T-cell (primary cell): Measurements from ENCODE around the gene ZNF184. TPM values are rescaled to one million over a fixed set of nuclear protein-coding genes. Genes with fewer than 3 reads are reported as not detected.

Source experiments
- ATAC-seq, 4 experiments: fragments of 200-7000 bp in 3 of 4; fragments of 150-1000 bp in 1 of 4; cut with Tn5 transposase; replicated peaks in 1 of 4; 1 replicate in 3 of 4; 2 replicates in 1 of 4; pipeline ENCODE4 v1.10.0; 2021; ENCODE audit warnings: moderate library complexity in 3 of 4, mild to moderate bottlenecking in 2 of 4, moderate number of reproducible peaks in 1 of 4
- CTCF ChIA-PET, 2 donors: fragments of 300-600 bp; sonication (Branson Sonifier 250); formaldehyde crosslinking; loops; one replicate each; lab custom pipeline; 2022; ENCODE audit warnings: antibody characterized with exemption in 2 of 2; lab: Charles Lee
- POLR2A ChIA-PET, 2 donors: fragments of 300-600 bp; sonication (Branson Sonifier 250); formaldehyde crosslinking; loops; one replicate each; lab custom pipeline; 2022; ENCODE audit warnings: antibody characterized with exemption in 2 of 2; lab: Charles Lee
- DNase-seq, 35 experiments: peaks; one replicate each; pipeline versions ENCODE4 v3.0.0 to v3.0.0-alpha.2; 2013 to 2023
- H3K27ac ChIP-seq: one replicate; pipeline ENCODE4 v1.5.1; 2013; ENCODE audit warnings: low read length
- H3K27me3 ChIP-seq, 2 experiments: replicated peaks in 1 of 2; 1 replicate in 1 of 2; 2 replicates in 1 of 2; pipeline versions ENCODE4 v1.6.1 to v1.7.0; 2013; ENCODE audit warnings: low read length in 1 of 2, mixed read lengths in 1 of 2; ENCODE audit not compliant: control insufficient read depth in 2 of 2, insufficient read depth in 2 of 2; ENCODE audit errors: extremely low read depth in 1 of 2
- H3K36me3 ChIP-seq, 2 donors: 1 replicate in 1 of 2; 2 replicates in 1 of 2; pipeline versions ENCODE4 v1.6.1 to v1.7.0; 2013; ENCODE audit warnings: low read length in 1 of 2; ENCODE audit not compliant: control insufficient read depth in 2 of 2, insufficient read depth in 1 of 2; ENCODE audit errors: extremely low read depth in 1 of 2
- H3K4me1 ChIP-seq, 2 experiments: 1 replicate in 1 of 2; 2 replicates in 1 of 2; pipeline versions ENCODE4 v1.6.1 to v1.7.0; 2013; ENCODE audit warnings: low read length in 2 of 2, mixed read lengths in 1 of 2; ENCODE audit not compliant: insufficient read depth in 2 of 2, control insufficient read depth in 1 of 2; ENCODE audit errors: extremely low read depth in 1 of 2
- H3K4me3 ChIP-seq, 2 donors: 1 replicate in 1 of 2; 2 replicates in 1 of 2; pipeline versions ENCODE4 v1.5.1 to v1.7.0; 2013; ENCODE audit warnings: mild to moderate bottlenecking in 2 of 2, low read length in 1 of 2, moderate library complexity in 1 of 2; ENCODE audit not compliant: control insufficient read depth in 1 of 2; ENCODE audit errors: extremely low read depth in 1 of 2
- H3K9me3 ChIP-seq: 2 replicates; pipeline ENCODE4 v1.7.0; 2013
- H3K27ac Mint-ChIP-seq, 2 donors: one replicate each; pipeline ENCODE4 v1.8.0; 2020 to 2021; ENCODE audit warnings: mild to moderate bottlenecking in 2 of 2, mixed read lengths in 2 of 2
- H3K27me3 Mint-ChIP-seq, 2 donors: one replicate each; pipeline ENCODE4 v1.8.0; 2021 to 2022; ENCODE audit warnings: mixed read lengths in 2 of 2
- H3K36me3 Mint-ChIP-seq: one replicate; pipeline ENCODE4 v1.8.0; 2021; ENCODE audit warnings: mixed read lengths
- H3K4me1 Mint-ChIP-seq, 3 donors: one replicate each; pipeline ENCODE4 v1.8.0; 2020 to 2022; ENCODE audit warnings: mixed read lengths in 3 of 3, mild to moderate bottlenecking in 1 of 3
- H3K4me3 Mint-ChIP-seq, 3 donors: one replicate each; pipeline ENCODE4 v1.8.0; 2020 to 2022; ENCODE audit warnings: mild to moderate bottlenecking in 3 of 3, mixed read lengths in 3 of 3, moderate library complexity in 3 of 3
- H3K9me3 Mint-ChIP-seq, 3 donors: one replicate each; pipeline ENCODE4 v1.8.0; 2020 to 2022; ENCODE audit warnings: mixed read lengths in 3 of 3
- WGBS: methylation state at CpG from one replicate; pipeline ENCODE4 v1.1.5; 2013; ENCODE audit warnings: missing lambda C conversion rate; ENCODE audit not compliant: insufficient coverage; 5-methylcytosine and 5-hydroxymethylcytosine counted together
- total RNA-seq, 35 experiments: library from RNA in 6 of 35; stranded (reverse) in 6 of 35; fragments of 120-200 nt in 1 of 35; gene quantifications; one replicate each; pipeline versions ENCODE4 v1.2.1 to v1.2.4 and lab custom pipeline; 2013 to 2026

Gene ZNF184
- total RNA-seq, 5 donors from 2014 or later (not counting 1 experiment from before 2014, with no cell fraction given): 11.2 to 14.3 (median 12.5) TPM

DNA sequence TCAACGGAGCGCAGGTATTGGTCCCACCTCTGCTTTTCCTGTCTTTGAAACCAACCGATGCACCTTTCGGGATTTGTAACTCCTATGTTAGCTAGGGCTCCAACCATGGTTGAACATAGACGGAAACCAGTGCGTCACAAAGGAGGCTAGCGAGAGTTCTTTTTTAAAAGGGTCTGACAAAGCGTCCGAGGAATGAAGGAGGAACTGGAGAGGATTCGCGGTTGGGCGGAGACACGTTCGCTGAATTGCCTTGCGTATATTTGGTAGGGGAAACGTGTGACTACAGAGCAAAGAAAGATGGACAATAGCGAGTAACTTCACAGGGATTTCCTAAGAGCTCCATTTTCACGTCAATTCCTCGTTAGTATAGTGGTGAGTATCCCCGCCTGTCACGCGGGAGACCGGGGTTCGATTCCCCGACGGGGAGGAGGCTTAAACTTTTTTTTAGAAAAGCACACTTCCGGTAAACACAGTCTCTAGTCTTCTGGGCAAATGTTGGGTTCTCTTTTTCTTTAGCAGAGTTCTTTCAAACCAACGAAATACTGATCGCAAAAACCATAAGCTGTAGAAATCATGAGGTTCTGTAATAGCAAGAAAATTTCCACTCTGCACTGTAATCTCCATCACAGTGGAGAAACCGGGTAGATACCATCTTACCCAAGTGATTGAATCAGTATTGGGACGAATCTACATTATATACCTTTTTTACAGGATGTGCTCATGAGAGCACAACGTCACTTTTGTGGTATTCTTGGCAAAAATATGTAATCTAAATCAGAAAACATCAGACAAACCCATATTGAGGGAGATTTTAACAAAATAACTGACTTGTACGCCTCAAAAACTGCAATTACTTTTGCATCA, 6.6 kb upstream of the ZNF184 start:
- Mint-ChIP-seq H3K36me3 (no peaks in the 10 kb centered on the region), H3K27ac (no peak overlapping the region), H3K27me3 (no peaks in the 10 kb centered on the region), H3K4me1 (peaks cover 0 to 11% (median 4%) of the 10 kb centered on the region in 3 donors), H3K4me3 (no peak overlapping the region), H3K9me3 (no peaks in the 10 kb centered on the region)
- Histone ChIP-seq H3K9me3 (no peaks in the 10 kb centered on the region), H3K36me3 (no peaks in the 10 kb centered on the region), H3K27ac (peak overlapping the region; percentile 92), H3K4me3 (peak overlapping the region; percentile 63 to 97), H3K27me3 (no peaks in the 10 kb centered on the region), H3K4me1 (peaks cover 11 to 15% of the 10 kb centered on the region in 2 experiments)
- DNase-seq (peak; percentile 72 to 94 (median 87)), ATAC-seq (peak; percentile 72 to 84 (median 78))
- POLR2A ChIA-PET: interaction anchor here (0.5 to 1.2 kb wide), 17 partner anchors 19 to 1376 kb away, joined by 3 to 16 read pairs (median 4); partner anchors contain the start of gene ZNF391 (in 1 of the 2)
- 0% methylated on average over 16 of the region's 33 CpGs for WGBS
- CTCF ChIA-PET: interaction anchor here (0.6 to 1.4 kb wide), 11 partner anchors 15 to 1459 kb away, joined by 3 to 7 read pairs (median 3); a partner anchor contains a TSS

DNA sequence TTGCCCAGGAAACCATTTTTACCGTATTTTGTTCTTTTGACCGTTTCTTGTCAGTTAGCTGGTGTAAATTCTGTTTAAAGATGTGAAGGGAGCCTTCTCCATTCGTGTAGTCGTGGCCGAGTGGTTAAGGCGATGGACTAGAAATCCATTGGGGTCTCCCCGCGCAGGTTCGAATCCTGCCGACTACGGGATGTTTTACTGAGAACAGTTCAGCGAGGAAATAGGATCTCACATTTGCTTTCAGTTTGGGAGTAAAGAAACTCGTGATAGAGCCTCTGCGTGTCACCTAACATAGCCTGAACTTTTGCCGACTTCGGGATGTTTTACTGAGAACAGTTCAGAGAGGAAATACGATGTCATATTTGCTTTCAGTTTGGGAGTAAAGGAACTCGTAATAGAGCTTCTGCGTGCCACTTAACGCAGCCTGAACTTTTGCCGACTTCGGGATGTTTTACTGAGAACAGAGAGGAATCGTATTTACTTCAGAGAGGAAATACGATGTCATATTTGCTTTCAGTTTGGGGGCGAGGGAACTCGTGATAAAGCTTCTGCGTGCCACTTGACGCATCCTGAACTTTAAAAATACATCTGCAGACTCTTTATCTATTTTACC, 5.9 kb upstream of the ZNF184 start:
- DNase-seq: peak; percentile 80 to 92 (median 87)
- Mint-ChIP-seq H3K4me3 (no peak overlapping the region), H3K4me1 (peaks cover 0 to 11% (median 4%) of the 10 kb centered on the region in 3 donors), H3K27me3 (no peaks in the 10 kb centered on the region), H3K9me3 (no peaks in the 10 kb centered on the region), H3K27ac (no peak overlapping the region), H3K36me3 (no peaks in the 10 kb centered on the region)
- POLR2A ChIA-PET: interaction anchor here (0.5 to 1.2 kb wide), 17 partner anchors 19 to 1375 kb away, joined by 3 to 16 read pairs (median 4); partner anchors contain the start of gene ZNF391 (in 1 of the 2)
- ATAC-seq: peak; percentile 54 to 65 (median 62)
- Histone ChIP-seq H3K9me3 (no peaks in the 10 kb centered on the region), H3K27ac (peak overlapping the region; percentile 92), H3K4me3 (peak overlapping the region; percentile 63 to 97), H3K4me1 (peaks cover 11 to 15% of the 10 kb centered on the region in 2 experiments), H3K36me3 (no peaks in the 10 kb centered on the region), H3K27me3 (no peaks in the 10 kb centered on the region)
- WGBS: under 1% methylated on average over 27 of the region's 28 CpGs
- CTCF ChIA-PET: interaction anchor here (0.6 to 1.4 kb wide), 10 partner anchors 25 to 1458 kb away, joined by 3 to 7 read pairs (median 3); a partner anchor contains a TSS

DNA sequence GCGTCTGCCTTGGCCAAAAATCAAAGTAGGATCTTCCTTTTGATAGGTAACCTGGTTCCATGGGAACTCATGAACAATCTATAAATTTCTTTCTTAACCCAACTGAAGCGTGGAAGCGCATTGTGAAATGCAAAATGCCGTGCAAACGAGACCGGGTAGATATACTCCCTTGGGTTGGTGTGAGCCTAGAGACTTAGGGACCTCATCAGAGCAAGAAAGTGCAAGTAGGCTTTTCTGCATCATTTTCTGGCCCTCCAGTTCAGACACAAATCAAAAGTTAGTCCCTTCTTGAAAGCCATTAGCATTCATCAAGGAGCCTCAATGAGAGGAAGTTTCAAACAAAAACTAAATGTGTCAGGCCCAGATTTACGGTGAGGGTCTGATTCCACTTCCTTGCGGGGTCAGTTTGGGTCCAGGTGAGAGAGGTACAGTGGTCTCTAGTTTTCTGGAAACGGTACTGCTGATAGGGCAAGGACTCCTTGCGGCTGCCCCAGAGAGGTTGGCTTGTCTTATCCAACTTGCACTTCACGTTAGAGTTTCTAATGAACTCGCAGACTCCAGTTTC, 5.3 kb upstream of the ZNF184 start:
- H3K36me3 Mint-ChIP-seq: no peaks in the 10 kb centered on the region
- 14% methylated on average over 5 of the region's 12 CpGs for WGBS
- Histone ChIP-seq H3K27ac (peak overlapping the region; percentile 92), H3K4me3 (peak overlapping the region; percentile 63 to 97), H3K9me3 (no peaks in the 10 kb centered on the region), H3K27me3 (no peaks in the 10 kb centered on the region), H3K4me1 (peaks cover 11 to 15% of the 10 kb centered on the region in 2 experiments), H3K36me3 (no peaks in the 10 kb centered on the region)
- POLR2A ChIA-PET: interaction anchor here (0.5 to 1.0 kb wide), 4 partner anchors 20 to 1360 kb away, joined by 3 to 5 read pairs (median 4); a partner anchor contains a TSS
- H3K27ac Mint-ChIP-seq: no peak overlapping the region
- CTCF ChIA-PET: interaction anchor here in 1 of 2 donors (1.3 to 1.4 kb wide), 2 partner anchors 1360 to 1457 kb away, joined by 3 to 4 read pairs; no protein-coding TSS in a partner anchor
- H3K27me3 Mint-ChIP-seq: no peaks in the 10 kb centered on the region
- peaks cover 3 to 11% (median 6%) of the 10 kb centered on the region in 3 donors for H3K4me1 Mint-ChIP-seq
- ATAC-seq: peak in 3 of 4 experiments; percentile 9 to 14 (median 10)
- H3K9me3 Mint-ChIP-seq: no peaks in the 10 kb centered on the region
- H3K4me3 Mint-ChIP-seq: no peak overlapping the region
- DNase-seq: peak in 4 of 35 experiments; percentile 2 to 51 (median 4)

DNA sequence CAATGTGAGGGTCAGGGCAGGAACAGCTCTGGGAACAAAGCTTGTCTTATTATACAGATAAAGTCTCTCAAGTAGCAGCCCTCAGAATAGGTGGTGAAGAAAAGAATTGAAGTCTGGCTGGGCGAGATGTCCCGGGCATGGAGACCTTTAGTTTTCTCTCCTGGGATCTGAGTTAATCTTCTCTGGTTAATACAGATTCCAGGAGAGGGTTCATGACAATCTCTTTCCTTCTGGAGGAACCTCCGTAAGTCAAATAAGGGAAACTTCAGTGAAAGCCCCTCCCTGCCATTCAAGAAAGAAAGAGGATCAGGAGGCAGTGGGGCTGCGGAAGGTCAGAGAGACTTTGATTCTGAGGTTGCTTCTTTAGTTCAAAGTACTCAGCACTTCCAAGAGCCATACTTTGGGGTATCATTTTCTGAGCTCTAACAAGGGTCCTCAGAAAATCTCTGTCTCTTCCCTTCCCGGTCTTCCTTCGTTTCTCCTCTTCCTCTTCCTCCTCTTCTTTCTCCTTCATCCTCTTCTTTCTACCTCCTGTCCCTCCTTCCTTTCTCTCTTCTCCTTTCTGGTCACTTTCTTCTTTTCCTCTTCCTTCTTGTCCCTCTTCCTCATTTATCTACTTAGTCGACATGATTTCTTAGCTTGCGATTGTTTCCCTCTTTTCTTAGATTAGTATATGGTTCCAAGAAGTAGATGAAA, 4.6 kb upstream of the ZNF184 start:
- peak overlapping the region in 1 of 2 donors; percentile 63 for H3K4me3 ChIP-seq
- H3K27me3 ChIP-seq: no peaks in the 10 kb centered on the region
- ChIA-PET POLR2A (interaction anchor here (0.7 to 1.0 kb wide), 2 partner anchors 9 to 221 kb away, joined by 3 read pairs; no protein-coding TSS in a partner anchor), CTCF (no interaction called here)
- no peaks in the 10 kb centered on the region for H3K36me3 Mint-ChIP-seq
- no peak for DNase-seq
- peak overlapping the region in 1 of 3 donors; percentile 11 for H3K4me3 Mint-ChIP-seq
- WGBS: 70% methylated on average over 2 of the region's 8 CpGs
- H3K4me1 ChIP-seq: peaks cover 11 to 17% of the 10 kb centered on the region in 2 experiments
- H3K27me3 Mint-ChIP-seq: no peaks in the 10 kb centered on the region
- H3K27ac ChIP-seq: peak overlapping the region; percentile 92
- no peaks in the 10 kb centered on the region for H3K36me3 ChIP-seq
- H3K27ac Mint-ChIP-seq: peak overlapping the region; percentile 55 to 63
- ATAC-seq: no peak
- H3K9me3 Mint-ChIP-seq: no peaks in the 10 kb centered on the region
- H3K4me1 Mint-ChIP-seq: peaks cover 9 to 14% (median 11%) of the 10 kb centered on the region in 3 donors
- no peaks in the 10 kb centered on the region for H3K9me3 ChIP-seq

DNA sequence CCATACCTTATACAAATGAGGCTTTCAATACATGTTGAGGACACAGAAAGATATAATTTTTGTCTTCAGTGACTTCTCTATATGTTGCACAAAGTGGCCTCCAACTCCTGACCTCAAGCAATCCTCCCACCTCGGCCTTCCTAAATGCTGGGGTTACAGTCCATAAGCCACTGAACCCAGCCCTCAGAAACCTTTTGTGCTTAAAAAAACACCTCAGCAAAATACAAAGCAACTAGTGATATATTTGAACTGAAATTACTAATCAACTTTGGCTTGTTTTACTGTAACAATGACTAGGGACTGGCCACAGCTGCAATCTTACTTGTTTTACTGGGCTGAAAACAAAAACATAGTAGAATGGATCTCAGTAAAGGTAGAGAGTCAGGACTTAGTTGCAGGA, 3.2 kb upstream of the ZNF184 start:
- CTCF ChIA-PET: no interaction called here
- no peaks in the 10 kb centered on the region for H3K27me3 Mint-ChIP-seq
- no peak overlapping the region for H3K27ac Mint-ChIP-seq
- DNase-seq (no peak), ATAC-seq (no peak)
- H3K4me3 Mint-ChIP-seq: no peak overlapping the region
- Histone ChIP-seq H3K9me3 (no peaks in the 10 kb centered on the region), H3K27ac (no peak overlapping the region), H3K4me3 (no peak overlapping the region), H3K27me3 (no peaks in the 10 kb centered on the region), H3K36me3 (no peaks in the 10 kb centered on the region), H3K4me1 (peaks cover 18 to 27% of the 10 kb centered on the region in 2 experiments)
- peaks cover 23 to 26% (median 24%) of the 10 kb centered on the region in 3 donors for H3K4me1 Mint-ChIP-seq
- no peaks in the 10 kb centered on the region for H3K9me3 Mint-ChIP-seq
- POLR2A ChIA-PET: no interaction called here
- H3K36me3 Mint-ChIP-seq: no peaks in the 10 kb centered on the region
- WGBS: 100% methylated on average over 1 of the region's 1 CpG
